Measurements from ENCODE around the gene DPM3.
"Not testable (repeated sequence)": the region's sequence is repeated elsewhere in the genome, so short reads cannot be mapped to it uniquely, and the experiment has no call there.

DPM3 gene

DNA sequence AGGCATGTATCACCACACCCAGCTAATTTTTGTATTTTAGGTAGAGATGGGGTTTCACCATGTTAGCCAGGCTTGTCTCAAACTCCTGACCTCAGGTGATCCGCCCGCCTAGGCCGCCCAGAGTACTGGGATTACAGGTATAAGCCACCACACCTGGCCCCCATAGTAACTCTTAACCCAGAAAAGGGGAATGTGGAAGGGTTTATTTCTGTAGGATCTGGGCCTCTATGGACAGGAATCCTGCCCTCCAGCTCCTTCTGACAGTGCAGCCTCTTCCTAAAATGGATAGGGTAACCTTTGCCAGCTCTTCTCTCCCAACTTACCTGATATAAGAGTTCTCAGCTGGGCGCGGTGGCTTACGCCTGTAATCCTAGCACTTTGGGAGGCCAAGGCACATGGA, 22.3 kb upstream of the DPM3 start:
- DNase-seq: not testable (repeated sequence)

DNA sequence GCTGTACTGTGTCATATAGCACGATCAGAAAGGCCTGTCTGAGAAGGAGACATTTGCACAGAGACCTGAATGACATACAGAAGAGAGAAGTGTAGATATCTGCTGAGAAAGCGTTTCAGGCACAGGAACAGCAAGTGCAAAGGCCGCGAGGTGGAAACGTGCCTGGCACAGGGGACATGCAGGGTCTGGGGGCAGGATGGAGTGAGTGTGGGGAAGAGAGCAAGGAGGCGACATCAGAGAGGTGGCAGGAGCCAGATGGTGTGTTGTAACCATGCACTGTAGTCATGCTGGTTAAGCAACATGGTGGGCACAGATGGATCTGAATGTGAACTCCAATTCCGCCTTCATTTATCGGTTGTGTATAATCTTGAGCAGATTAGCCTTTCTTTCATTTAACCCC, 19.8 kb upstream of the DPM3 start:
- no peak for DNase-seq

DNA sequence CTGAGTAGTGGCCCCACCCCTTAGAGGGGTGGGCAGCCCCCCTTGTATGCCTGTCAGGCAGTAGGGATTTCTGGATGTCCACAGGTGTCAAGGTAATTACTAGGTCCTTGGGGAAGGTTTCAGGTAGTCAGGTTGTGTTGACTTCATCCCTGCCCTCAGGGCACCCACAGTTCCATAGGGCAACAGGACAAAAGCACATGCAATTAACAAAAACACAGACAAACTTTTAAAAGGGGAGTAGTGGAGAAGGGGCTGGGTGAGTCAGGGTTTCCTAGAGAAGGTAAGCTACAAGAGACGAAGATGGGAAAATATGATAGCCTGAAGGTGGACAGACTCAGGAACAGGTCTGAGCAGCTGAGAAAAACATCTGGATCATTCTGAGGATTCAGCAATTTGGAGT, 18.7 kb upstream of the DPM3 start:
- no peak for DNase-seq

DNA sequence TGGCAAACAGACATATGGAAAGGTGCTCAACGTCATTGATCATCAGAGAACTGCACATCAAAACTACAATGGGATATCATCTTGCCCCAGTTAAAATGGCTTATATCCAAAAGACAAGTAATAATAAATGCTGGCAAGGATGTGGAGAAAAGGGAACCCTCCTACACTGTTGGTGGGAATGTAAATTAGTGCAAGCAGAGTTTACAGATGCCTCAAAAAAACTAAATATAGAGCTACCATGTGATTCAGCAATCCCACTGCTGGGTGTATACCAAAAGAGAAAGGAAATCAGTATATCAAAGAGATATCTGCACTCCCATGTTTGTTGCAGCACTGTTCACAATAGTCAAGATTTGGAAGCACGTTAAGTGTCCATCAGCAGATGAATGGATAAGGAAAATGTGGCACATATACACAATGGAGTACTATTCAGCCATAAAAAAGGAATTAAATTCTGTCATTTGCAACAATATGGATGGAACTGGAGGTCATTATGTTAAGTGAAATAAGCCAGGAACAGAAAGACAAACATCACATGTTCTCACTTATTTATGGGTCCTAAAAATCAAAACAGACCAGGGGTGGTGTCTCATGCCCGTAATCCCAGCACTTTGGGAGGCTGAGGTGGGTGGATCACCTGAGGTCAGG, 15.8 kb upstream of the DPM3 start:
- not testable (repeated sequence) for DNase-seq

DNA sequence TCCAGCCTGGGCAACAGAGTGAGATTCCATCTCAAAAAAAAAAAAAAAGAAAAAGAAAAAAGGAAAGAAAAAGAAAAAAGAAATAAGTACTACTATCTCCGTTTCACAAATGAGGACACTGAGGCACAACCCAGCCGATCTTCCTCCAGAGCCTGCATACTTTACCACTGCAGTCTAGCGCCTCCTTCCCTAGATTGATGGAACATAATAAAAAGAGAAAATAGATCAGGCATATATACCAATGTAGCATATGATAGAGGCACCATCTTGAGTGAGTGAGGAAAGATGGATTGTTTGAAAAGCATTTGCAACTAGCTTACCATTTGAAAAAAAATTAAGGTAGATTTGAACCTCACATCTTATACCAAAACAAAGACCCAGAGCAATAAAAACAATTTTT, 5.2 kb upstream of the DPM3 start:
- no peak for DNase-seq

DNA sequence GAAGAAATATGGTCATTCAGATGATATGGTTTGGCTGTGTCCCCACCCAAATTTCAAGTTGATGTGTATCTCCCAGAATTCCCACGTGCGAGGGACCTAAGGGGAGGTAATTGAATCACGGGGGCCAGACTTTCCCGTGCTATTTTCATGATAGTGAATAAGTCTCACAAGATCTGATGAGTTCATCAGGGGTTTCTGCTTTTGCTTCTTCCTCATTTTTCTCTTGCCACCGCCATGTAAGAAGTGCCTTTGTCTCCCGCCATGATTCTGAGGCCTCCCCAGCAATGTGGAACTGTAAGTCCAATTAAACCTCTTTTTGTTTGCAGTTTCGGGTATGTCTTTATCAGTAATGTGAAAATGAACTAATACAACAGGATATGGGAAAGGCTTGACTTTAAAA, 1.4 kb upstream of the DPM3 start:
- DNase-seq: no peak

- DNase-seq: no peak
Measured at GRCh38 chr1:155140630-155140953, 261 bp upstream of the DPM3 start.

DNA sequence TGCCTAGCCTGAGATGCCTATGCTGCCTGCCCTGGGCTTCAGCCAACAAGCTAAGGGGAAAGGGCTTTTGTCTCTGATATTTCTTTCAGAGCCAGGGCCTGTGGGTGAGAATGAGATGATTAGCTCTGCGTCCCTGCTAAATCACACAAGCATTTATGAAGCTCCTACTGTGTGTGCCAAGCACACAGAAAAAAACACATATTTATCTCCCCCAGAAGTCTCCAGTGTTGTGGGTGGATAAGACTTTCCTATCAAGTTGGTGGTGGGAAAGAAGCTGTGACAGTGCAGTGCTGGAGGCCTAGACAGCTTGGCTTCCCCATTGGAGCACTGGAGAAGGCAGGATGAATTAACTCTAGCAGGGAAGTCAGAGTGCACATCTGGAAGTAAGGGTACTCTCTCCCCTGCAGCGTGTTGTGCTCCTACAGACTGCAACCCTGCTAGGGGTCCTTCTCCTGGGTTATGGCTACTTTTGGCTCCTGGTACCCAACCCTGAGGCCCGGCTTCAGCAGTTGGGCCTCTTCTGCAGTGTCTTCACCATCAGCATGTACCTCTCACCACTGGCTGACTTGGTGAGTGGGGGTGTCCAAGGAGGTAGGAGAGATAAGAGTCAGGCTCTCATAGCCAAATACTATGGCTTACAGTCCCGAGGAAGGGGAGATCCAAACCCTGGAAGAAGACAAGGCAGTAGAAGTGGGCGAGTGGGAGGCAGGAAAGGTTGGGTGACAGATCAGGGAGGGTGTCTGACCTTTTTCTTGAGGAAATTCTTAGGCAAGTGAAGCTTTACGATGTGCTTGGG, 3.0 kb downstream of the DPM3 start:
- no peak for DNase-seq

DNA sequence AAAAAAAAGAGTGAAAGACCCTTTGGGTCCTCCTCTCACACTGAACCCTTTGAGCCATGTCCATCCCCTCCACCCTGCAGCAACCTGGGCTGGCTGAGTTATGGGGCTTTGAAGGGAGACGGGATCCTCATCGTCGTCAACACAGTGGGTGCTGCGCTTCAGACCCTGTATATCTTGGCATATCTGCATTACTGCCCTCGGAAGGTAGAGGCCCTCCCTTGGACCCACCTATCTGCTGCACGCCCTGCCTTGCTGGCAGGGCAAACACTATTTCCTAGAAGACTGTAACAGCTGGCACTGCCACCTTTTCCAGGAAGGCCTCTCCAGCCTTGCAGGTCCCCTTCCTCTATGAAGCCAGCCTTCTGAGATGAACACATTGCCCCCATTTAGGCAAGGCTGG, 3.6 kb downstream of the DPM3 start:
- DNase-seq: peak in 1 of 58 donors; percentile 6

GRCh38 chr1:155135415-155136028, 4.8 kb downstream of the DPM3 start, which contains the start of gene SLC50A1:
Gene SLC50A1 (plus strand): TSS chr1:155135852. CDS start chr1:155135912, 60 bp downstream.
- DNase-seq: peak; percentile 57 to 96 (median 90)

DNA sequence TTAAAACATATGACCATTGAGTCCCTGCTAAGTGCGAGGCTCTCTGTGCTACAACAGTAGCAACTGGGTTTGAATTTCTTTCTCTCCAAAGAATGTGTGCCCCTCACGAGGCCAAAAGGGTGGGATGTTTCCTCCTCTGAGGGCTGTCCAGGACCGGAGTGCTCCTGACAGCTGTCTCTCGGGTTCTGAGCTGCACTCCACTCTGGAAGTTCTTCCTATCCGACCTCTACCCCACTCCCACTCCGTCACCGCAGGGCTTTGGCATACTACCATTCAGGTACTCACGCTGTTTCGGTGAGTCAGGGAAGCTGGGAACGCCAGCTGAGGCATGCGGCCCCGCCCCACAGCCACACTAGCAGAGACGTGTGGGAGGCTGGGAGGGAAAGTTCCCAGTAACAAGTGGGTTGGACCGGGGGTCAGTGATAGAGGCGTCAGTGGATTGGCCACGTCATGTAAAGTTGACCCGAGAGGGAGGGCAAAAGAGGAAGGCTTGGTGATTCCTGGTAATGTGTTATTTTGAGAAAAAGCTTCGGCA, 5.4 kb downstream of the DPM3 start:
- peak in 41 of 58 donors; percentile 23 to 72 (median 52) for DNase-seq

GRCh38 chr1:155134322-155134721, 6.0 kb downstream of the DPM3 start:
- no peak for DNase-seq

GRCh38 chr1:155133799-155134281, 6.5 kb downstream of the DPM3 start:
- DNase-seq: no peak

DNA sequence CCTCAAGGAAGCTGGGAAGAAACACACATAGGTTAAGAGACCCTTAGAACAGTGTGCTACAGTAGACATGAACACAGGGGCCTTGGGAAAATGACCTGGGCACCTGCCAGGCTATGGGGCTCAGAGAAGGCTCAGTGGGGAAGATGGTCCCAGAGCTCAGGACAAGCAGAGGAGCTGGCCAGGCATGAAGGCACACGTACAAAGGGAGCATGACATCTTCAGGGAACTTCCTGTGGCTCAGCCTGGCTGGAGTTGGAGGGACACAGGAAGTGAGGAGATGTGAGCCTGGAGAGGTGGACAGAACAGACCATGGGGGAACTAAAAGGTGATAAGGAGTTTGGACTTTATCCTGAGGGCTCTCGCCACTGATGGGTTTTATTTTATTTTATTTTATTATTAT, 8.5 kb downstream of the DPM3 start:
- DNase-seq: no peak

GRCh38 chr1:155131285-155131684, 9.0 kb downstream of the DPM3 start:
- DNase-seq: no peak

DNA sequence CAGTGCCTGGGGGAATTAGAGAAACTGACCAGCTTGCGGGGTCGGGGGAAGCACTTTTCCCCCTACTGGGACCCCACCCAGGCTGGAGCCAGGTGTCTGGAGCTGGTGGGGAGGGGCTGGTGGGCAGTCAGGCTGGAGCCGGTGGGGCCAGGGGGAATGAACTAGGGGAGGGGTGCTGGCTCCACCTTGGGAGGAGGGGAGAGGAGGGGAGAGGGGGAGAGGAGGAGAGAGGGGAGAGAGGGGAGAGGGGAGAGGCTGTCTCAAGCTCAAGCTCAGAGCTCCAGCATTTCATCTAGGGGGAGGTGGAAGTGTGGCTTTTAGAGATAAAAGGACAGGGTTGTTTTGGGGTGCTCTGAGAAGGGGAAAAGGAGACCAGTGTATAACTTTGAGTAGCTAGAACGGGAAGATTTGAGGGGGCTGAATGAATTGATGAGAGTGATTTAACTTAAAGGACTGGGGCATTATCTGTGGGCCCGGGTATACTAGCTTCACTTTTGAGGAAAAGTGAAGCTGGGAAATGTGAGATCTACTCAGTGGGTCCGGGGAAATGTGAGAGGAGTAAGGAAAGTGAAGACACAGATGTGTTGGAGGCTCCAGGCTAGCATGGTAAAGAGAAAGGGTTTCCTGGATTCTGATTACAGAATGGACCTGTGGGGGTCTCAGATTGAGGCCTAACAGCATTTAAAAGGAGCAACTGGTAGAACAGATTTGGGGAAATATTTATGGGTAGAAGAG, 9.9 kb downstream of the DPM3 start:
- DNase-seq: no peak

- peak in 30 of 58 donors; percentile 8 to 66 (median 30) for DNase-seq
Measured at GRCh38 chr1:155128755-155129473, 11.4 kb downstream of the DPM3 start.

GRCh38 chr1:155127967-155128754, 12.2 kb downstream of the DPM3 start:
- peak in 3 of 58 donors; percentile 27 to 68 (median 52) for DNase-seq

DNA sequence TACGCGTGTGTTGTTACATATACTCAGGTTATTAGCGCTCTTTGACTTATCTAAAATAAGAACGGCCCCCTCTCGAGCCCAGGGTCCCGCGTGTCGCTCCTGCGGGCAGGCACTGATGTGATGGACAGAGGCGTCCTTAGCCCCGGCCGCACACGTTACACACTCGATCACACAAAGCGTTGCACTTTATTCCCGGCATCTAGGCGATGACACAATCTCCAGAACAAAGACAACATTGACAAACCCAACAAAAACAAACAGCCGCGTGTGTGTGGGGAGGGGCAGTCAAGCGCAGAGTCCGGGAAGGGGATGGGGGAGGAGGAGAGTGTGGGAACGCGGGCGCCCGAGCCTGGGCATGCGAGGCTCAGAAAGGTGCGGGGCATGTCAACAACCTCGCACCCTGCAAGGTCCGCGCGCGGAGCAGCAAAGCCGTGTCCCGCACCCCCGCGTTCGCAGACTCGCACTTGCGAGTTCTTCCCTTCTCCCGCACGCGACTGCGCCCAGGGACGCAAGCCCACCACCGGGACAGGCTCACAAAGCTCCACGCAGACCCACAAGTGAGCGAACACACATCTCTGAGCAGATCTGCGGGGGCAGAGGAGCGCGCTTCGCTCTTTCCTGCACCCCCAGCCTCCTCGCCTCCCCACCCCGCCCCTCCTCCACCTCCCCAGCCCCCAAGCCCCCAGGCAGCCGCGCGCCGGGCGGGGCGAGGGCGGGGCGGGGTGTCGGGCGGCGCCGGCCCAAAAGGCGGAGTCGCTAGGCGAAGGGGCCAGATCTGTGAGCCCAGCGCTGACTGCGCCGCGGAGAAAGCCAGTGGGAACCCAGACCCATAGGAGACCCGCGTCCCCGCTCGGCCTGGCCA, 13.0 kb downstream of the DPM3 start, which contains the start of gene EFNA1:
Gene EFNA1, plus strand, starts transcription at position 772 of the 862 bp plus-strand sequence. CDS start 102 bp downstream, outside the sequence.
- DNase-seq: peak in 55 of 58 donors; percentile 42 to 97 (median 81)
